GM19328 (cell line): Measurements from ENCODE around the gene CD79A.

ENCODE experiments used
- ATAC-seq: cut with Tn5 transposase; IDR thresholded peaks from one replicate; pipeline ENCODE4 v1.9.1; 2021; ENCODE audit warnings: mild to moderate bottlenecking, moderate library complexity; ENCODE audit not compliant: unreplicated experiment

Gene CD79A

DNA sequence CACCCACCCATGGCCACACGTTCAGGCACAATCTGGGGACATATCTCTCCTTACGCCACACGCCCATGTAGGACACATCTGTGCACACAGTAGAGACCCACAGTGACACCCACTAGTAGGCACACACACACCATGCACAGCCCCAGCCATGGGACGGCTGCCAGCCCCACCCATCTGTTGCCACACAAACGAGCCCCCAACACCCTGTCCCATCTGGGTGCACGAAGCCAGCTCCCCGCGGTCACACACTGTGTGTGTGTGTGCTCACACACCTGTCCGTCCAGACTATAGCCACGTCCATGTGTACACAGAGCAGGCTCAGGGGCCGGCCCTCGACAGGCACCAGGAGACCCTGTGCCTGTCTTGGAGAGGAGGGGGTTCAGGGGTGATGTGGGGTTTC, 40.6 kb downstream of the CD79A start:
- ATAC-seq, result no peak

DNA sequence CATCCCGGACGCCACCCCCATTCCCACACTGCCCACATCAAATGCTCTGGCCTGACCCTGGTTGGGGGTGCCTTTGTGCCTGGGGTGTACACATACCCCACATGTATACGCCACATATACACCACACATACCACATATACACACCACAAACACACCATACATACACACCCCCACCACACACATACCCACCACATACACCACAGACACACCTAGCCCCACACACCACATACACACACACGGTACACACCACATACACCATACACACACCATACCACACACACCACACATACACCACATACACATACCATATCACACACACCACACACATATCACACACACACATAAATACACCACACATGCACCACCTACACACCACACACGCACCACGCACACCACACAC, 41.0 kb downstream of the CD79A start:
- no peak for ATAC-seq

DNA sequence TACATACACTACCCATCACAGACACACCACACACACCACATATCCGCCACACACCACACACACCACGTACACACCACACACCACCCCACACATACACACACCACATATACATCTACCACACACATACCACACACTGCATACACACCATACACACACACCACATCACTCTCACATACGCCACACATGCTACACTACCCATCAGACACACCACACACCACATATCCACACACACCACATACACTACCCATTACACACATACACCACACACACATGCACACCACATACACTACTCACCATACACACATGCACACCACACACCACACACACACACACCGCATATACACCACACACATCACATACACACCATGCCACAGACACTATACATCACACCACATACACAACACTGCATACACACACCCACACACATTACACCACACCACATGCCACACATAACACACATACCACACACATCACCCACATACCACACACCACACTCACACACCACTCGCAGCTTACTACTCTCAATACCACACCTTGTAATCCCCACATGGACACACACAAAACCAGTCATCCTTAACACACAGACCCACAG, 41.7 kb downstream of the CD79A start:
- ATAC-seq, result no peak

DNA sequence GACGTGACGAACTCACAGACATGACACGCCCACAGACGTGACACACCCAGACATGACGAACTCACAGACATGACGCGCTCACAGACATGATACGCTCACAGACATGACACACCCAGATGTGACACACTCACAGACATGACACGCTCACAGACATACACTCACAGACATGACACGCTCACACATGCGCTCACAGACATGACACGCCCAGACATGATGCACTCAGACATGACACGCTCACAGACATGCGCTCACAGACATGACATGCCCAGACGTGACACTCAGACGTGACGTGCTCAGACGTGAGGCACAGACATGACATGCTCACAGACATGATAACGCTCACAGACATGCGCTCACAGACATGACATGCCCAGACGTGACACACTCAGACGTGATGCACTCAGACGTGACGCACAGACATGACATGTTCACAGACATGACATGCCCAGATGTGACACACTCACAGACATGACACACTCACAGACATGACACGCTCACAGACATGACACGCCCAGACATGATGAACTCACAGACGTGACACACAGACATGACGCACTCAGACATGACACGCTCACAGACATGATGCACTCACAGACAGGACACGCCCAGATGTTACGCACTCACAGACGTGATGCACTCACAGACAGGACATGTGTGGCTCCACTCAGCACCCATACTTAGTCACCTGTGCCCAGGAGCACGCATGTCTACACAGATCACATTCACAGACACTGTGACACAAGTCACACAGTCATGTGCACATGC, 43.1 kb downstream of the CD79A start:
- no peak for ATAC-seq

DNA sequence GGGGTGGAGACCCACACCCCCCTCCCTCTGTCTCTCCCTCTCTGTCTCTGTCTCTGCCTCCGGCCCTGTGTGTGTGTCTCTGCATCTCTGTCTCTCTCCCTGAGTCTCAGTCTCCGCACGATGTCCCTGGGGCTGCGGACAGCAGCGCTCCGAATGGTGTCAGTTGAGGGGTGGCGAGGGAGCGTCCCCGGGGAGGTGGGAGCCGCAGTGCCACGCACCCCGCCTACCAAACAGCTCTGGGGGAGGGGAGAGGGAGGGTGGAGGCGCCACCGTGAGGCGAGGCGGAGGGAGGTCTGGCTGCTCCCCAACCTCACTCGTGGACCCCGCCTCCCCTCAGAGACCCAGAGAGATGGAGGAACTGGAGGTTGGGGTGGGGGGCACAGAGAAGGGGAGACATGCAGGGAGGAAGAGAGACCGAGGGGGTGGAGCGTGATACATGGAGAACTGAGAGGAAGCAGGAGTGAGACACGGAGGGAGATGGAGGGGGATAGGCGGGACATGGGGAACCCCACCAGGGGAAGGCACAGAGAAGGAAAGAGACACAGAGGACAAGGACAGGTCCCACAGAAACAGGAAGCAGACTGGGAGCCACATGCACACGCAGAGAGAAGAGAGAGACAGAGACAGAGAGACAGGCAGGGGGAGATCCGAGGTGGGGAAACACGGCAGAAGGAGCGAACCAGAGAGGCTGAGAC, 44.0 kb downstream of the CD79A start:
- no peak for ATAC-seq

DNA sequence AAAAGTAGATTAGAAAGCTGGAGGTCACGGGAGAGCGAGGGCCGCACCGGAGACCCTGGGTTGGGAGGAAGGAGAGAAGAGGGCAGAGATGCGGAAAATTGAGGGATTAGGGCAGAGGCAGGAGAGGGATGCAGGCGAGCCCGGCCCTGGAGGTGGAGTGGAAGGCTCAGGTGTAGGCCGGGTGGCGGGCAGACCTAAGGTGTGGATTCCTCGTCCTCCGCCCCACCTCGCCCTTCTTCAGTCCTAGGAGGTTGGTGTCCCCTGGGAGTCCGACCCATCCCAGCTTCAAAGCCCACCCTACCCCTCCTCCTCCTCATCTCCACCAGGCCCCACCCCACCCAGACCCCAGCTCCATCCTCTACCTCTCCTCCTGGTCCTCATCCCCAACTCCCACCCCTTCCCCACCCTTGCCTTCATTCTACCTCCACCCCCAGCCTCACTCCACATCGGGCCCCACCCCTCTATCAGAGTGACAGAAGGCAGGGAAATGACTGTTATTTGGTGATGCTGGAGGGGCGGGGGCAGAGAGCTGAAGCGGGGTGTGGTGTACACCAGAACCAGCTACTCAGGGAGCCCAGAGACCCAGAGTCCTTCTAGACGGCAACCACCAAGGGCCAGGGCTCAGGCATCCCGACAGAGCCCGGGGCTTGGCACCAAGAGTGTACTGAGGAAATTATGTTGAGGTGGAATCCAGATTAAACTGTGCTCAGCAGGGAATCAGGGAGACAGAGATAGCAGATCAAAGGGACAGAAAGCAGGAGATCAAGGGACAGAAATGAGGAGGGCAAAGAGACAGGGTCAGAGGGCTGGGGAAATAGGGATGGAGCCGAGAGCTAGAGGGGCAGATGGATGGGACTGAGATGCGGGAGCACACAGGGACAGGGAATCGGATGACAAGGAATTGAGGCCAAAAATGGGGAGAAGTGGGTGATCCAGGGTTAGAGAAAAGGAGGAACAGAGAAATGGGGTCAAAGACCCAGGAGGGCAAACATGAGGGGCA, 44.8 kb downstream of the CD79A start:
- no peak for ATAC-seq

DNA sequence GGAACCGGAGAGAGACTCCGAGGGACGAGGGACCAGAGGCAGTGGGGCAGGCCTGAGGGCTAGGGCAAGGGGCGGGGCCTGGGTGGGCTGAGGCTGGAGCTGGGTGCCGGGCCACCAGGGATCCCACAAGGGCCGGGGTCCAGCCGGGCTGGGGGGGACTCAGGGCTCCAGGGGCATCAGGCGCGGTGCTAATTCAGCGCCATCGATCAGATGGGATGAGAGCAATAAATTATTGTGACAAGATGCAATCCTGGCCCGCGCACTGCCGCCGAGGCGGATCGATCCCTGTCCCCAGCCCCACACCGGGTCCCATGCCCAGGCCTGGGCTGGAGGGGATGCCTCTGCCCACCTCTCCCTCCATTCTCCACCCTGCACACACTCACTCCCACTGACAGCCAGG, 45.5 kb downstream of the CD79A start:
- ATAC-seq, result no peak

DNA sequence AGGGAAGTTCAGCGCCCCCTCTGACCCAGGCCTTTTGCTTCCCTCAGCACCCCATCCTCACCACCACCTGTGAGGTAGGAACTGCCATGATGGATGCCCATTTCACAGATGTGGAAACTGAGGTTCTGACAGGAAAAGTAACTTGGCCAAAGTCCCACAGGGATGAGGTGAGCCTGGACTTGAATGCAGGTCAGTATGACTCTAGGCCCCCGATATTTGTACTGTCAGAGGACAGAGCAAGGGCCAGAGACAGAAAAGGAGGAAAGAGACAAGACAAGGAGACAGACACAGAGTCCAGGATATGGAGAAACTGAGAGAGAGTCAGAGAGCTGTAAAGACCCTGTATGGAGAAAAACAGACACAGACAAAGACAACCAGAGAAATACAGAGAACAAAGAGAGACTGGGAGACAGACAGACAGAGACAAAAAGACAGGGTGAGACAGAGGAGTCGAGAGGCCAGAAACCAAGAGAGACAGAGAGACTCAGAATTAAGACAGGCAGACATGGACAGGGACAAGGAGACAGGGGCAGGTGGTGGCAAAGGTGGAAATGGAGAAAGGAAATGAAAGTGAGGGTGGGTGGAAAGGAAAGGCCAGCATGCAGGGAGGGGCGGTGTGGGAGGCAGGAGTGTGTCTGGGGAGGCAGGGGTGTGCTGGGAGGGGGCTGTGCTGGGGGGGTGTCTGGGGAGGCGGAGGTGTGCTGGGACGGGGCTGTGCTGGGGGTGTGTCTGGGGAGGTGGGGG, 46.1 kb downstream of the CD79A start:
- ATAC-seq, result no peak

DNA sequence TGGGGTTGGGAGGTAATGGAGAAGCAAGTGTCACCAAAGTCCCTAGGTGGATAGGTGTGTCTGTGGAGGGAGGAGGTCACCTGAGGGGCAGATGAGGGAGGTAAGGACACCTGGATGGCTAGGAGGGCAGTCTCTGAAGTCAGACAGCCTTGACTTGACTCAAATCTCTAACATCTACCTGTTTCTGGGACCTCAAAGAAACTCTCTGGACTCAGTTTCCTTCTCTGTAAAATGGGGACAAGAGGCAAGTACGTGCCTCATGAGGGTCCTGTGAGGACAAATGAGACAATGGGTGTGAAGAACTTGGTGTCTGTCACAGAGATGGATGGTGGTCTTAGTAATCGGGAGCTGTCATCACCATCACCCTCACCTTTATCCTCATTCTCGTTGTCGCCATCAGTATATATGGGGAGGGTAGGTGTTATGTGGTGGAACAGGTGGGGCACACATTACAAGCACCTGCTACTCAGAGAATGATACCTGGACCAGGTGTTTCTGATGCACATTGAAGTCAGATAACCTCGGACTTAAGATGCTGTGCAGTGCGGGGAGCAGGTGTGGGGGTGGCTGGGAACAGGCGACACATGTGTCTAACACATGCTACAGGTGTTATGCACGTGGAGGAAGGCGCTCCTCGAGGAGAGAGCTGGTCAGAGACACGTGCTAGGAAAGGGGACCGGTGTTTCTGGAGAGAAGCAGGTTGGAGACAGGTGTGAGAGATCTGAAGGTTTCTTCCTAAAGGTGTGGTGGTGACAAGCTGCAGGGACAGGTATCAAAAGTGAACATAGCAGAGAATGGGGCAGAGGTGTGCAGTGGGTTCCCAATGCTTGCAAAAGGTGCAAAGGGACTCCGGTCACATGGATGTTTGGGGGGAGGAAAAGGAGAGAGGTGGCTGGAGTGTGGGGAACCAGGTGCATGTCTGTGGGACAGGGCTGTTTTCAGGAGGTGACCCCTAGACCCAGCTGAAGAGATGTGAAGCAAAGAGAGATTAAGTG, 47.4 kb downstream of the CD79A start:
- no peak for ATAC-seq

DNA sequence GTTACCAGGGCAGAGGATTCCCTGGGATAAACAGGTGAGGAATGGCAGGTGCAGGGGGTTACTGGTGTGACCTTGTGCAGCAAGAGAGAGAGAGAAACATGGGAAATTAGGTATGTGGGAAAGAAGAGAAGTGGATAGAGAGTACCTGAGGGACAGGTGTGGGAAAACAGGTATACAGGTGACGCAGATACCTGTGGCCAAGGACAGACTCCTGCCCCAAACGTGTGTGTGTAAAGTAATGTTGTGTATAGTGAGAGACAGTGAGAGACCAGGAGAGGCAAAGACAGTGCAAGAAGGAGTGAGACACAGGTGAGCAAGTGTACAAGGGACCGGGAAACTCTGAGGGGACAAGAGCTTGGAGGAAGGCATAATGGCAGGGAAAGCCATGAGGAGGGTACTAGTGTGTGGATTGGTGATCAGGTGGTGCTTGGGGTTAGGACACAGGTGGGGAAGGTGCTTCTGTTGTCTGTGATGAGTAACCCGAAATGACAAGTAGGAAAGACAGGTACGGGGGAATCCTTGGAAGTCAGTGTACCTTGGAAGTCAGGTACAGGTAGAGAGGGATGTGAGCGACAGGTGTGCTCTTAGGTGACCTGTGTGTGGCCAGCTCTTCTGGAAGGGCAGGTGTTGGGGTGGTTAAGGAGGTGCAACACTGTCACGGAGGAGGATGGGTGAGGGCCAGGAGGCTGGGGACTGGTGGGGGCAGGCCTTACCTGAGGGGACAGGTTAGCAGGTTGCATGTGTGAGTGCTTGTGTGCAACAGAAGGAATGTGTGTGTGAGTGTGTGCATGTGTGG, 48.3 kb downstream of the CD79A start:
- ATAC-seq, result no peak

DNA sequence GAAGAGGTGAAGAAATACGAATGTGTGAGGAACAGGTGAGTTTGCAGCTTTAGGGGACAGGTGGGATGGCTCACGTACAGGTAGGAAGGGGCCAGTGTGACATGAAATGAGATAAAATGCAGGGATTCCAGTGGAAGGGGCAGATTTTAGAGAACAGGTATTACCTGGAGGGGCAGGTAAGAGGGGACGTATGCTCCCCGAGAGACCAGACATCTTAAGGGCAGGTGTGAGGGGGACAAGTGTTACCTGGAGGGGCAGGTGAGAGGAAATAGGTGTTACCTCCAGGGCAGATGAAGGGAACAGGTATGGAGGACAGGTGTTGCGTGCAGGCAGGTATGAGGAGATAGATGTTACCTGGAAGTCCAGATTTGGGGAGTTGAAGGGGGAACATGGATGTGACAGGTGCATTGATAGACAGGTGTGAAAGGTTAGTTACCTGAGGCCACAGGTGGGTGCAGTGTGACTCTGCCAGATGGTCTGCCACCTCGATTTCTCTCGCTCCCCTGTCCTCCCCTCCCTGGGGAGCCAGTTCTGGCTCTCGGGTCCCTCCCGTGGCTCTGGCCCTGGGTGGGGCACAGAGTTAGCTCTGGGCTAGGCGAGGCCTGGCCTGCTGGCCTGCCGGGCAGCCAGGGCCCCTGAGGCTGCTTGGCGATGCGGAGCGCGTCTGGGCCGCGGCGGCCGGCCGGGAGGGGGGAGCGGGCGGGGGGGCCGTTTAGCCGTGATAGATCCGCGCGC, 49.1 kb downstream of the CD79A start:
- no peak for ATAC-seq

DNA sequence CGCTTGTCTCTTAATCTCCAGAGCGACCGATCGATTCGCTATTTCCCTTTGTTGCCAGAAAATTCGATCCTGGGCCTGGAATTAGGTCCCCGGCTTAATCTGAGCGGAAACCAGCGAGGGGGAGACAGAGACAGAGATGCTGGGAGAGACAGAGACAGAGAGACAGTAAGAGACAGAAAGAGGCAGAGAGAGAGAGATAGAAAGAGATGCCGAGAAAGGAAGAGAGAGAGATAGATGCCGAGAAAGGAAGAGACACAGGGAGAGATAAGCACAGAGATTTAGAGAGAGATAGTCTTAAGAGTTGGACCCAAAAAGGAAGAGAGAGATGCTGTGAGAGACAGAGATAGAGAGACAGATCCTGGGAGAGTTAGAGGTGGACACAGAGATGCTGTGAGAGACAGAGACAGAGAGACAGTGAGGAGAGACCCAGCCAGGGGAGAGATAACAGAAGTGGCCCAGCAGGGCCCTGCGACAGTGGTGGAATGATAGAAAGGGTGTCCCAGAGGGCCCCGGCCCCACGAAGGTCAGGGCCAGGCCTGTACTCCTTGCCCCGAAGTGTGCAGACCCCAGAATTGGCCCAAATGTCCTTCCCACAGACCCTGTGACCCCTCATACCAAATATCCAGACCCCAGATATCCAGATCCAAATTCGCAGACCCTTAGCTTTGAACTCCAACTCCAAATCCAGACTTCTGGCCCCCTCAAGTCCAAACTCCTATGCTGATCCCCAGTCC, 49.9 kb downstream of the CD79A start:
- no peak for ATAC-seq

DNA sequence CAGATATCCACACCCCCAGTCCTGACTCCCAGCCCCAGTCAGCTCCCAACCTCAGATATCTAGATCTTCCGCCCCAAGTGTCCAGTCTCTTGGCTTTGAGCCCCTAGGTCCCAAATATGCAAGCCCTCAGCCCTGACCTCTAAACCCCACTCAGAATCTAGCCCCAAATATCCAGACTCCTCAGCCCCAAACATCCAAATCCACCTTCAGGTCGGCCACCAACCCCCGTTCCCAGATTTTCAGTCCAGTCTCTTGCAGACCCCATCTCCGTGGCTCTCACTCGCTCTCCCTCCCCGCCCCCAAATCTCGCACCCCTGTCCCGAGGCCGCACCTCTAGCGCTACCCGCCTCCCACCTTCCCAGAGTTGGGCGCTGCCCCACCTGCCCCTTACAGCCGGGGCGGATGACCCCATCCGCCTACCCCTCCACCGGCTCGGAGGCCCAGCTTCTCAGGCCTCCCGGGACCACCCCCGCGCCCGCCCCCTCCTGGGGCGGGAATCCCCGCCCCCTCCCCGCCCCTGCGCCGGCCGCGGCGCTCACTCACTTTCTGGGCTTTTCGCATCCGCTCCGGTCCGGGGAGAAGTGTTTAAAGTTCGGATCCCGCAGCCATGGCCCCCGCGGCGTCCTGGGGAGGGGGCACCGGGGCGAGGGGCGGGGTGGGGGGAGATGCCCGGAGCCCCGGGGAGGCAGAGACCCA, 50.6 kb downstream of the CD79A start:
- no peak for ATAC-seq

DNA sequence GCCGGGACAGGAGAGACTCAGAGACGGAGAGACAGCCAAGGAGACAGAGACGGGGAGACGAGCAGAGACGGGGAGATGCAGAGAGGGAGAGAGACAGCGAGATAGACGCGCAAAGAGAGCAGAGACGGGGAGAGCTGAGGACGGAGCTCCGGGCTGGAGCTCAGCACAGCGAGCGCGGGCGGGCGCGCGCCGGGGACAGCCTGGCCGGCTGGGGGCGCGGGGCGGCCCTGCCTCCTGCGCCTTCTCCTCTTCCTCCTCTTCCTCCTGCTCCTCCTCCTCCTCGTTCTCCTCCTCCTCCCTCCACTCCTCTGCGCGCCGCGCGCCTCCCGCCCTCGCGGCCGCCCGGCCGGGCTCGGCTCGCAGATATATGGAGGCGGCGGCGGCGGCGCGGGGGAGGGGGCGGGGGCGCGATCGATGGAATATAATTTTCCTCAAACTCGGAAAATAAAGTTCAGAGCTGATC, 51.2 kb downstream of the CD79A start, which contains the start of gene ERFL:
TSS of gene ERFL (minus strand) at position 229 of the 463 bp plus-strand sequence. CDS start 15,530 bp downstream, outside the sequence.
- no peak for ATAC-seq

DNA sequence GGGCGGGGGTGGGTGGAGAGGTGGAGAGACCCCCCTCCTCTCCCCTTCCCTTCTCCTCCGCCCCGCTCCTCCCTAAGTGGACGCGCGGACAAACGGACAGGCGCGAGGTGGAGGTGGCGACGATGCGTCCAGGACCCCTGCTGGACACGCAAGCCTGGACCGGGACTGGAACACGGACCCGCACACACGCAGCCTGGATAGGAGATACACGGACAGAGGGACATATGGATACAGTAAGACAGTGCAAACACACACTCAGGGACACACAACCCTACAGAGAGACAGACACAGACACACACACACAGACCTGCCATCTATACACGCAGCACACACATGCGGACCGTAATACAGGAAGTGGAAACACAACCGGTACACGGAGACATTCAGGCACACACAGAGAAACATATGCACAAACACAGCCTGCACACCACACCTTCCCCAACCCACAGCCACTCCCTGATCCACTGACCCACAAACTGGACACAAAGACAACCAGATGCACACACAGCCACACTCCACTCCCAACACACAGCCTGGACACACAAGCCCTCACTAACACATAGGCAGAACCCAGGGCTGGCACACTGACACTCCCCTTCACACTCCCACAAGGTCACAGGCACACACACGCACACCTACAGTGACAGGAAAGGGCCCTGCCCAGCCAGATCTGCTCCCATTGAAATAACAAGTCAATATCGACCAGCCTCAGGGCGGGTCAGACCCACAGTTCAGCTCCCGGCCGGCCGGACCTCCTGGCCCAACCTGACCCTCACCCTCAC, 51.9 kb downstream of the CD79A start:
- ATAC-seq, result no peak
